Panc1 (cell line): ENCODE results near the gene MAP1A. TPM values are rescaled to one million over a fixed set of nuclear protein-coding genes. Genes with fewer than 3 reads are reported as not detected.

Experiments used
- ATAC-seq: fragments of 200-7000 bp; cut with Tn5 transposase; 2 replicates; pipeline ENCODE4 v1.9.1; 2020; ENCODE audit warnings: mild to moderate bottlenecking, moderate library complexity
- BruUV-seq: library from RNA; stranded (reverse); fragments of 400-500 nt; replicated peaks from 2 replicates; lab custom pipeline; 2021; lab: Mats Ljungman, UMichigan
- CTCF ChIA-PET: fragments of 300-600 bp; sonication (Branson Sonifier 250); formaldehyde crosslinking; loops from one replicate; lab custom pipeline; 2022; ENCODE audit warnings: antibody characterized with exemption; lab: Charles Lee
- POLR2A ChIA-PET: fragments of 300-600 bp; sonication (Branson Sonifier 250); formaldehyde crosslinking; loops from one replicate; lab custom pipeline; 2022; ENCODE audit warnings: antibody characterized with exemption; lab: Charles Lee
- DNase-seq: peaks from one replicate; pipeline ENCODE4 v3.0.0-alpha.2; 2010; ENCODE audit warnings: low read depth, low spot score
- H3K27ac ChIP-seq: 2 replicates; pipeline ENCODE4 v1.5.1; 2011; ENCODE audit warnings: mild to moderate bottlenecking, low read length, inconsistent platforms
- H3K27me3 ChIP-seq: fragments of 200-500 bp; sonication (Bioruptor generic); 2 replicates; pipeline ENCODE4 v1.6.0; 2014; ENCODE audit warnings: low read length, inconsistent platforms; ENCODE audit not compliant: control insufficient read depth, insufficient read depth
- H3K36me3 ChIP-seq: fragments of 200-500 bp; sonication (Bioruptor generic); 2 replicates; pipeline ENCODE4 v1.5.1; 2014; ENCODE audit warnings: inconsistent platforms, mild to moderate bottlenecking, low read length, moderate library complexity; ENCODE audit not compliant: control insufficient read depth, insufficient read depth
- H3K4me1 ChIP-seq: 2 replicates; pipeline ENCODE4 v1.5.1; 2011; ENCODE audit warnings: inconsistent platforms, mild to moderate bottlenecking, low read length, moderate library complexity; ENCODE audit not compliant: control insufficient read depth, insufficient read depth
- H3K4me3 ChIP-seq, 2 experiments: 2 replicates each; pipeline ENCODE4 v1.5.1; 2011 to 2012; ENCODE audit warnings: low read depth in 2 of 2, low read length in 2 of 2, mild to moderate bottlenecking in 2 of 2, inconsistent platforms in 1 of 2, moderate library complexity in 1 of 2
- H3K9me3 ChIP-seq: fragments of 200-500 bp; sonication (Bioruptor generic); 2 replicates; pipeline ENCODE4 v1.5.1; 2014; ENCODE audit warnings: low read depth, mild to moderate bottlenecking, inconsistent platforms, low read length, moderate library complexity; ENCODE audit not compliant: control insufficient read depth, insufficient read depth
- CTCF ChIP-seq: fragments of 450-650 bp; IDR thresholded peaks from 2 replicates; pipeline ENCODE4 v1.5.1; 2017; ENCODE audit warnings: mild to moderate bottlenecking
- POLR2AphosphoS5 ChIP-seq: IDR thresholded peaks from 2 replicates; pipeline ENCODE4 v1.6.1; 2012; ENCODE audit warnings: mild to moderate bottlenecking, low read depth, low read length, moderate library complexity
- SIN3A ChIP-seq: IDR thresholded peaks from 2 replicates; pipeline ENCODE4 v1.6.1; 2012; ENCODE audit warnings: low read depth, mild to moderate bottlenecking, low read length, moderate library complexity, borderline replicate concordance; ENCODE audit not compliant: insufficient read depth
- TCF7L2 ChIP-seq: IDR thresholded peaks from 2 replicates; pipeline ENCODE4 v1.6.1; 2011; ENCODE audit warnings: mild to moderate bottlenecking, low read depth, low read length, inconsistent platforms
- in situ Hi-C: cut with HindIII; loops from 2 replicates; pipeline ENCODE4 v1.10.0; 2016; ENCODE audit warnings: low sequenced_read_pairs, low pct_unique_long_range_greater_than_20kb
- intact Hi-C: fragments of 100-400 bp; cut with micrococcal nuclease; formaldehyde crosslinking; loops from one replicate; pipeline ENCODE4 v1.10.0; 2022; ENCODE audit not compliant: unreplicated experiment
- total RNA-seq: library from RNA; stranded (reverse); gene quantifications from one replicate; pipeline ENCODE4 v1.2.1, GENCODE V29; 2021; ENCODE audit not compliant: unreplicated experiment
- TF ChIP-seq, protein P1 (sequence below), 2 experiments: IDR thresholded peaks; 2 replicates each; pipeline ENCODE4 v1.6.1; 2011 to 2012; ENCODE audit warnings: low read depth in 2 of 2, control low read depth in 1 of 2, low read length in 1 of 2, mild to moderate bottlenecking in 1 of 2, moderate library complexity in 1 of 2; ENCODE audit not compliant: insufficient read depth in 1 of 2

Gene MAP1A
- total RNA-seq, 1 experiment from 2014 or later: 1.6 TPM

GRCh38 chr15:43515741-43516140 lies 1.7 kb upstream of the MAP1A start:
- Histone ChIP-seq H3K4me3 (no peak overlapping the region), H3K27me3 (no peaks in the 10 kb centered on the region; the same call in 1 of the 2 replicates), H3K36me3 (no peaks in the 10 kb centered on the region), H3K9me3 (no peaks in the 10 kb centered on the region), H3K27ac (no peak overlapping the region), H3K4me1 (peaks cover 11% of the 10 kb centered on the region; the same call in 1 of the 2 replicates)
- intact Hi-C loops (no loop called here), in situ Hi-C loops (no loop called here)
- ChIA-PET POLR2A (no interaction called here), CTCF (interaction anchor here (0.8 kb wide), 1 partner anchor 96 kb away, joined by 3 read pairs; no protein-coding TSS in a partner anchor)
- TF ChIP-seq TCF7L2 (no peak), POLR2AphosphoS5 (no peak), SIN3A (no peak), CTCF (no peak)
- TF ChIP-seq, protein P1, sequence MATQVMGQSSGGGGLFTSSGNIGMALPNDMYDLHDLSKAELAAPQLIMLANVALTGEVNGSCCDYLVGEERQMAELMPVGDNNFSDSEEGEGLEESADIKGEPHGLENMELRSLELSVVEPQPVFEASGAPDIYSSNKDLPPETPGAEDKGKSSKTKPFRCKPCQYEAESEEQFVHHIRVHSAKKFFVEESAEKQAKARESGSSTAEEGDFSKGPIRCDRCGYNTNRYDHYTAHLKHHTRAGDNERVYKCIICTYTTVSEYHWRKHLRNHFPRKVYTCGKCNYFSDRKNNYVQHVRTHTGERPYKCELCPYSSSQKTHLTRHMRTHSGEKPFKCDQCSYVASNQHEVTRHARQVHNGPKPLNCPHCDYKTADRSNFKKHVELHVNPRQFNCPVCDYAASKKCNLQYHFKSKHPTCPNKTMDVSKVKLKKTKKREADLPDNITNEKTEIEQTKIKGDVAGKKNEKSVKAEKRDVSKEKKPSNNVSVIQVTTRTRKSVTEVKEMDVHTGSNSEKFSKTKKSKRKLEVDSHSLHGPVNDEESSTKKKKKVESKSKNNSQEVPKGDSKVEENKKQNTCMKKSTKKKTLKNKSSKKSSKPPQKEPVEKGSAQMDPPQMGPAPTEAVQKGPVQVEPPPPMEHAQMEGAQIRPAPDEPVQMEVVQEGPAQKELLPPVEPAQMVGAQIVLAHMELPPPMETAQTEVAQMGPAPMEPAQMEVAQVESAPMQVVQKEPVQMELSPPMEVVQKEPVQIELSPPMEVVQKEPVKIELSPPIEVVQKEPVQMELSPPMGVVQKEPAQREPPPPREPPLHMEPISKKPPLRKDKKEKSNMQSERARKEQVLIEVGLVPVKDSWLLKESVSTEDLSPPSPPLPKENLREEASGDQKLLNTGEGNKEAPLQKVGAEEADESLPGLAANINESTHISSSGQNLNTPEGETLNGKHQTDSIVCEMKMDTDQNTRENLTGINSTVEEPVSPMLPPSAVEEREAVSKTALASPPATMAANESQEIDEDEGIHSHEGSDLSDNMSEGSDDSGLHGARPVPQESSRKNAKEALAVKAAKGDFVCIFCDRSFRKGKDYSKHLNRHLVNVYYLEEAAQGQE (IDR thresholded peaks at IDR 0.05; ENCODE audit: insufficient read depth in 1 of 2, low read depth in 2 of 2, low read length in 1 of 2): no peak
- no peak for DNase-seq
- no TSS peak for BruUV-seq
- no peak for ATAC-seq

DNA sequence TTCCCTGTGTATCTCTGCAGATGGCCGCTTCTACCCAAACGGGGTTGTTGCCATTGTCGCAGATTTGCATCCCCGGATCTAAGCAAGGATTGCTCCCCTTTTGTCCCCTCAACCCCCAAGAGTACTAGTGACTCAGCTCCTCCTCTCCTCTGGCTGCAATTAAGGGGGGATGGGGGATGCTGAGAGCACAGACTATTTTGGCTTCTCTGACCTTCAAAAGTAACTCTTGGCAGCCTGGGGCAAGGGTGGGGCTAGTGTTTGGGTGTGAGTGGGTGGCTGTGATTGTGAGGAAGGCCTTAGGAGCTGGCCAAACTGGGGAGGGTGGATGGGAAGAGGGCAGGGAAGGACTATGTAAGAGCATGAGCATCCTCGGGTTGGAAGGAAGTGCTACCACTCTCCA lies 1.2 kb upstream of the MAP1A start:
- in situ Hi-C loops (no loop called here), intact Hi-C loops (no loop called here)
- H3K4me3 ChIP-seq: no peak overlapping the region
- ChIA-PET POLR2A (no interaction called here), CTCF (interaction anchor here (0.7 kb wide), 1 partner anchor 11 kb away, joined by 3 read pairs; no protein-coding TSS in a partner anchor)
- no peak for ATAC-seq
- no peak for DNase-seq
- no peaks in the 10 kb centered on the region for H3K9me3 ChIP-seq
- no peak overlapping the region for H3K27ac ChIP-seq
- no TSS peak for BruUV-seq
- H3K36me3 ChIP-seq: no peaks in the 10 kb centered on the region
- no peaks in the 10 kb centered on the region; the same call in 1 of the 2 replicates for H3K27me3 ChIP-seq
- peaks cover 11% of the 10 kb centered on the region; the same call in 1 of the 2 replicates for H3K4me1 ChIP-seq
- TF ChIP-seq, protein P1 (IDR thresholded peaks at IDR 0.05; ENCODE audit: insufficient read depth in 1 of 2, low read depth in 2 of 2, low read length in 1 of 2): no peak
- TF ChIP-seq CTCF (no peak), TCF7L2 (no peak), POLR2AphosphoS5 (no peak), SIN3A (no peak)
